HCT116 (cell line): ENCODE measurements around the gene SAXO2. TPM values are rescaled to one million over a fixed set of nuclear protein-coding genes. Genes with fewer than 3 reads are reported as not detected.

Experiments used
- ATAC-seq: fragments of 200-7000 bp; cut with Tn5 transposase; 2 replicates; pipeline ENCODE4 v1.9.1; 2020; ENCODE audit warnings: mild to moderate bottlenecking, moderate library complexity
- BruUV-seq: library from RNA; stranded (reverse); fragments of 400-500 nt; replicated peaks from 2 replicates; lab custom pipeline; 2021; lab: Mats Ljungman, UMichigan
- CTCF ChIA-PET: fragments of 300-600 bp; sonication (Branson Sonifier 250); formaldehyde crosslinking; loops from one replicate; lab custom pipeline; 2021; ENCODE audit warnings: antibody characterized with exemption; lab: Charles Lee
- POLR2A ChIA-PET: fragments of 300-600, 350-600 bp; sonication (Branson Sonifier 250); formaldehyde crosslinking; loops from one replicate; lab custom pipeline; 2021; ENCODE audit warnings: antibody characterized with exemption; lab: Charles Lee
- RAD21 ChIA-PET, 2 experiments: fragments of 300-600 bp; sonication (Branson Sonifier 250); formaldehyde crosslinking; loops; one replicate each; lab custom pipeline; 2023; ENCODE audit warnings: low total read pairs in 2 of 2; ENCODE audit not compliant: uncharacterized antibody in 2 of 2, unreplicated experiment in 2 of 2, low non-redundant PET in 1 of 2; lab: Charles Lee
- DNase-seq: peaks from one replicate; pipeline ENCODE4 v3.0.0-alpha.2; 2010; ENCODE audit warnings: low read depth, low spot score
- H2AFZ ChIP-seq: fragments of 200-600 bp; shearing (Covaris generic), sonication (generic); 2 replicates; pipeline ENCODE4 v1.6.1; 2017; ENCODE audit warnings: low read depth, mixed run types, mixed read lengths, antibody characterized with exemption, low read length; ENCODE audit not compliant: poor library complexity, severe bottlenecking
- H3K27ac ChIP-seq: 2 replicates; pipeline ENCODE4 v1.5.1; 2012; ENCODE audit warnings: low read depth, low read length
- H3K27me3 ChIP-seq: fragments of 200-600 bp; sonication (generic); 2 replicates; pipeline ENCODE4 v1.6.1; 2016; ENCODE audit warnings: mixed run types, low read length, mixed read lengths; ENCODE audit not compliant: insufficient read depth
- H3K36me3 ChIP-seq, 2 experiments: fragments of 200-500 bp in 1 of 2; fragments of 200-600 bp in 1 of 2; sonication (Bioruptor generic) in 1 of 2; sonication (generic) in 1 of 2; 2 replicates each; pipeline versions ENCODE4 v1.5.1 to v1.6.1; 2014 to 2016; ENCODE audit warnings: low read length in 2 of 2, inconsistent platforms in 1 of 2, mixed read lengths in 1 of 2, mixed run types in 1 of 2; ENCODE audit not compliant: insufficient read depth in 2 of 2, control insufficient read depth in 1 of 2
- H3K4me1 ChIP-seq, 2 experiments: fragments of 200-600 bp in 1 of 2; sonication (generic) in 1 of 2; 2 replicates each; pipeline versions ENCODE4 v1.5.1 to v1.6.1; 2012 to 2017; ENCODE audit warnings: low read length in 2 of 2, inconsistent platforms in 1 of 2, mild to moderate bottlenecking in 1 of 2, mixed read lengths in 1 of 2, mixed run types in 1 of 2, moderate library complexity in 1 of 2; ENCODE audit not compliant: insufficient read depth in 2 of 2, control insufficient read depth in 1 of 2
- H3K4me2 ChIP-seq: fragments of 200-600 bp; sonication (generic); 2 replicates; pipeline ENCODE4 v1.6.1; 2017; ENCODE audit warnings: mixed run types, low read length, mixed read lengths
- H3K4me3 ChIP-seq, 2 experiments: fragments of 200-600 bp in 1 of 2; sonication (generic) in 1 of 2; replicated peaks in 1 of 2; 2 replicates each; pipeline ENCODE4 v1.5.1; 2011 to 2016; ENCODE audit warnings: low read length in 2 of 2, control low read depth in 1 of 2, low read depth in 1 of 2, mild to moderate bottlenecking in 1 of 2, mixed read lengths in 1 of 2, mixed run types in 1 of 2
- H3K79me2 ChIP-seq: fragments of 200-600 bp; sonication (generic); 2 replicates; pipeline ENCODE4 v1.6.1; 2017; ENCODE audit warnings: mild to moderate bottlenecking, mixed run types, low read length, moderate library complexity, mixed read lengths; ENCODE audit not compliant: insufficient read depth
- H3K9ac ChIP-seq: fragments of 200-600 bp; sonication (generic); 2 replicates; pipeline ENCODE4 v1.6.1; 2016; ENCODE audit warnings: low read length, mixed read lengths
- H3K9me2 ChIP-seq: fragments of 200-600 bp; sonication (generic), shearing (Covaris generic); 2 replicates; pipeline ENCODE4 v1.6.1; 2017; ENCODE audit warnings: mixed run types, mild to moderate bottlenecking, moderate library complexity; ENCODE audit not compliant: insufficient read depth
- H3K9me3 ChIP-seq, 2 experiments: fragments of 200-500 bp in 1 of 2; fragments of 200-600 bp in 1 of 2; sonication (Bioruptor generic) in 1 of 2; sonication (generic) in 1 of 2; 2 replicates each; pipeline ENCODE4 v1.6.1; 2014 to 2017; ENCODE audit warnings: low read length in 2 of 2, mixed read lengths in 2 of 2, inconsistent platforms in 1 of 2, low read depth in 1 of 2, mild to moderate bottlenecking in 1 of 2, mixed run types in 1 of 2, moderate library complexity in 1 of 2; ENCODE audit not compliant: control insufficient read depth in 1 of 2, insufficient read depth in 1 of 2
- H4K20me1 ChIP-seq: fragments of 200-600 bp; sonication (generic), shearing (Covaris generic); 2 replicates; pipeline ENCODE4 v1.6.1; 2017; ENCODE audit warnings: mixed run types, mild to moderate bottlenecking, moderate library complexity; ENCODE audit not compliant: insufficient read depth
- ATF3 ChIP-seq: IDR thresholded peaks from 2 replicates; pipeline ENCODE4 v1.6.1; 2012
- CEBPB ChIP-seq: IDR thresholded peaks from 2 replicates; pipeline ENCODE4 v1.6.1; 2012; ENCODE audit warnings: low read depth
- ELF1 ChIP-seq: IDR thresholded peaks from 2 replicates; pipeline ENCODE4 v1.6.1; 2012; ENCODE audit warnings: low read depth, borderline replicate concordance
- EZH2 ChIP-seq: fragments of 200-600 bp; sonication (generic); IDR thresholded peaks from 2 replicates; pipeline ENCODE4 v1.6.1; 2017; ENCODE audit warnings: antibody characterized with exemption, mixed run types
- EZH2phosphoT487 ChIP-seq: fragments of 200-600 bp; IDR thresholded peaks from 2 replicates; pipeline ENCODE4 v1.6.1; 2018; ENCODE audit warnings: antibody characterized with exemption, borderline replicate concordance
- FOSL1 ChIP-seq: IDR thresholded peaks from 2 replicates; pipeline ENCODE4 v1.6.1; 2012; ENCODE audit warnings: low read depth
- JUND ChIP-seq: IDR thresholded peaks from 2 replicates; pipeline ENCODE4 v1.6.1; 2012
- MAX ChIP-seq: IDR thresholded peaks from 2 replicates; pipeline ENCODE4 v1.6.1; 2012
- POLR2A ChIP-seq: IDR thresholded peaks from 2 replicates; pipeline ENCODE4 v1.7.0; 2011; ENCODE audit warnings: borderline replicate concordance; ENCODE audit not compliant: insufficient read depth, insufficient read length; ENCODE audit errors: extremely low read depth
- POLR2AphosphoS5 ChIP-seq: IDR thresholded peaks from 2 replicates; pipeline ENCODE4 v1.6.1; 2011; ENCODE audit warnings: mild to moderate bottlenecking, low read depth, low read length, moderate library complexity
- RAD21 ChIP-seq: IDR thresholded peaks from 2 replicates; pipeline ENCODE4 v1.6.1; 2012; ENCODE audit warnings: low read depth, mild to moderate bottlenecking
- REST ChIP-seq: IDR thresholded peaks from 2 replicates; pipeline ENCODE4 v1.6.1; 2012; ENCODE audit warnings: low read depth
- SIN3A ChIP-seq: IDR thresholded peaks from 2 replicates; pipeline ENCODE4 v1.6.1; 2012; ENCODE audit warnings: low read depth
- SP1 ChIP-seq: IDR thresholded peaks from 2 replicates; pipeline ENCODE4 v1.6.1; 2012; ENCODE audit warnings: low read depth
- SRF ChIP-seq: IDR thresholded peaks from 2 replicates; pipeline ENCODE4 v1.6.1; 2012; ENCODE audit warnings: low read depth
- YY1 ChIP-seq: IDR thresholded peaks from 2 replicates; pipeline ENCODE4 v1.6.1; 2011; ENCODE audit warnings: low read length, low read depth, moderate library complexity, mild to moderate bottlenecking; ENCODE audit not compliant: insufficient replicate concordance; ENCODE audit errors: extremely low read depth
- ZFX ChIP-seq: fragments of 450-650 bp; IDR thresholded peaks from 2 replicates; pipeline ENCODE4 v1.6.1; 2017
- ZNF274 ChIP-seq: fragments of 200-500 bp; sonication (Bioruptor generic); IDR thresholded peaks from 2 replicates; pipeline ENCODE4 v1.6.1; 2014; ENCODE audit warnings: mild to moderate bottlenecking, low read depth, low read length, inconsistent platforms
- intact Hi-C: fragments of 100-400 bp; cut with micrococcal nuclease; formaldehyde crosslinking; loops from 2 replicates; pipeline ENCODE4 v1.10.0; 2022
- total RNA-seq: library from RNA; stranded (reverse); gene quantifications from one replicate; pipeline ENCODE4 v1.2.1, GENCODE V29; 2021; ENCODE audit not compliant: unreplicated experiment
- TF ChIP-seq, protein P1 (sequence below): IDR thresholded peaks from 2 replicates; pipeline ENCODE4 v1.6.1; 2011; ENCODE audit warnings: mild to moderate bottlenecking, low read length, moderate library complexity; ENCODE audit not compliant: insufficient replicate concordance; ENCODE audit errors: extremely low read depth
- TF ChIP-seq, protein P2 (sequence below), 3 experiments: fragments of 200-600 bp in 1 of 3; sonication (generic) in 1 of 3; IDR thresholded peaks in 2 of 3; conservative IDR thresholded peaks in 1 of 3; 2 replicates each; pipeline ENCODE4 v1.5.1; 2012 to 2017; ENCODE audit warnings: low read depth in 2 of 3, low read length in 2 of 3, antibody characterized with exemption in 1 of 3, borderline replicate concordance in 1 of 3, control low read depth in 1 of 3, mild to moderate bottlenecking in 1 of 3, mixed read lengths in 1 of 3, mixed run types in 1 of 3, moderate library complexity in 1 of 3; ENCODE audit not compliant: insufficient read depth in 1 of 3

Gene SAXO2
- total RNA-seq, 1 experiment from 2014 or later = 5.7 TPM

DNA sequence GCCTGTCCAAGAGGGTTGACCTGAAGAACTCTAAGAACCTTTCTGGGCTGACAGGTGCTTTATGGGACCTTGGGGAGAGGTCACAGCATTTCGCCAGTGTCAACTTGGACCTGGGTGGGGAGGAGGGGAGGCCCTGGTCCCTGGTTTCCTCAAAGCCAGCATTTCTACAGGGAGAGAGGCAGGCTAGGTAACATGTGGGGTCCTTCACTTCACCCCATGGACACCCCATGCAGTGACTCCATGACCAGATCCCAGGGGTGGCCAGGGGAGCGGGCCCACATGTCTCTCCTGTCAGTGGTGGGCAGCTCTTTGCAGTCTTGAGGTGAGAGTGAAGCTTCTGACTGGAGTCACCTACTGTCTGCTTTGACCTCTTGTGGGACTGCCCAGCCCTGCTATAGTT is 50.8 kb downstream of the SAXO2 start:
- DNase-seq (no peak), ATAC-seq (no peak)
- POLR2A ChIA-PET = no interaction called here
- Histone ChIP-seq H2AFZ (no peak overlapping the region), H4K20me1 (no peaks in the 10 kb centered on the region), H3K9ac (no peak overlapping the region), H3K9me3 (no peaks in the 10 kb centered on the region), H3K79me2 (no peaks in the 10 kb centered on the region), H3K36me3 (no peaks in the 10 kb centered on the region), H3K4me2 (no peak overlapping the region), H3K4me3 (no peak overlapping the region), H3K9me2 (no peaks in the 10 kb centered on the region), H3K27me3 (no peaks in the 10 kb centered on the region), H3K4me1 (no peaks in the 10 kb centered on the region), H3K27ac (no peak overlapping the region)
- intact Hi-C loops = no loop called here
- TF ChIP-seq POLR2A = no peak
- no peak for TF ChIP-seq JUND
- TF ChIP-seq, protein P1, sequence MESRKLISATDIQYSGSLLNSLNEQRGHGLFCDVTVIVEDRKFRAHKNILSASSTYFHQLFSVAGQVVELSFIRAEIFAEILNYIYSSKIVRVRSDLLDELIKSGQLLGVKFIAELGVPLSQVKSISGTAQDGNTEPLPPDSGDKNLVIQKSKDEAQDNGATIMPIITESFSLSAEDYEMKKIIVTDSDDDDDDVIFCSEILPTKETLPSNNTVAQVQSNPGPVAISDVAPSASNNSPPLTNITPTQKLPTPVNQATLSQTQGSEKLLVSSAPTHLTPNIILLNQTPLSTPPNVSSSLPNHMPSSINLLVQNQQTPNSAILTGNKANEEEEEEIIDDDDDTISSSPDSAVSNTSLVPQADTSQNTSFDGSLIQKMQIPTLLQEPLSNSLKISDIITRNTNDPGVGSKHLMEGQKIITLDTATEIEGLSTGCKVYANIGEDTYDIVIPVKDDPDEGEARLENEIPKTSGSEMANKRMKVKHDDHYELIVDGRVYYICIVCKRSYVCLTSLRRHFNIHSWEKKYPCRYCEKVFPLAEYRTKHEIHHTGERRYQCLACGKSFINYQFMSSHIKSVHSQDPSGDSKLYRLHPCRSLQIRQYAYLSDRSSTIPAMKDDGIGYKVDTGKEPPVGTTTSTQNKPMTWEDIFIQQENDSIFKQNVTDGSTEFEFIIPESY = no peak
- no peak for TF ChIP-seq REST
- TF ChIP-seq ZFX = no peak
- TF ChIP-seq, protein P2, sequence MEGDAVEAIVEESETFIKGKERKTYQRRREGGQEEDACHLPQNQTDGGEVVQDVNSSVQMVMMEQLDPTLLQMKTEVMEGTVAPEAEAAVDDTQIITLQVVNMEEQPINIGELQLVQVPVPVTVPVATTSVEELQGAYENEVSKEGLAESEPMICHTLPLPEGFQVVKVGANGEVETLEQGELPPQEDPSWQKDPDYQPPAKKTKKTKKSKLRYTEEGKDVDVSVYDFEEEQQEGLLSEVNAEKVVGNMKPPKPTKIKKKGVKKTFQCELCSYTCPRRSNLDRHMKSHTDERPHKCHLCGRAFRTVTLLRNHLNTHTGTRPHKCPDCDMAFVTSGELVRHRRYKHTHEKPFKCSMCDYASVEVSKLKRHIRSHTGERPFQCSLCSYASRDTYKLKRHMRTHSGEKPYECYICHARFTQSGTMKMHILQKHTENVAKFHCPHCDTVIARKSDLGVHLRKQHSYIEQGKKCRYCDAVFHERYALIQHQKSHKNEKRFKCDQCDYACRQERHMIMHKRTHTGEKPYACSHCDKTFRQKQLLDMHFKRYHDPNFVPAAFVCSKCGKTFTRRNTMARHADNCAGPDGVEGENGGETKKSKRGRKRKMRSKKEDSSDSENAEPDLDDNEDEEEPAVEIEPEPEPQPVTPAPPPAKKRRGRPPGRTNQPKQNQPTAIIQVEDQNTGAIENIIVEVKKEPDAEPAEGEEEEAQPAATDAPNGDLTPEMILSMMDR (IDR thresholded peaks at IDR 0.05 in 2 of 3, conservative IDR thresholded peaks at IDR 0.05 in 1 of 3; ENCODE audit: borderline replicate concordance in 1 of 3, insufficient read depth in 1 of 3, low read depth in 2 of 3, low read length in 2 of 3) = no peak
- TF ChIP-seq SIN3A = no peak
- no peak for TF ChIP-seq SRF
- no peak for TF ChIP-seq MAX
- no peak for TF ChIP-seq ELF1
- TF ChIP-seq ATF3 = no peak
- TF ChIP-seq EZH2 = no peak
- no peak for TF ChIP-seq FOSL1
- TF ChIP-seq POLR2AphosphoS5 = no peak
- TF ChIP-seq RAD21 = no peak
- no peak for TF ChIP-seq ZNF274
- TF ChIP-seq EZH2phosphoT487 = no peak
- no peak for TF ChIP-seq YY1
- TF ChIP-seq CEBPB = no peak
- no peak for TF ChIP-seq SP1
- RAD21 ChIA-PET = no interaction called here
- CTCF ChIA-PET = no interaction called here
- no TSS peak for BruUV-seq
